HepG2 (cell line): ENCODE data around the gene ANKRD53. TPM values are rescaled to one million over a fixed set of nuclear protein-coding genes. Genes with fewer than 3 reads are reported as not detected.
A peak's percentile ranks its signal among the peaks of the same experiment; 100 is the strongest.

Source experiments
- ATAC-seq: fragments of 200-7000 bp; cut with Tn5 transposase; 3 replicates; pipeline ENCODE4 v1.9.1; 2020; ENCODE audit warnings: mild to moderate bottlenecking, moderate library complexity
- BruUV-seq: library from RNA; stranded (reverse); fragments of 400-500 nt; replicated peaks from 2 replicates; lab custom pipeline; 2021; lab: Mats Ljungman, UMichigan
- CTCF ChIA-PET: fragments of 300-600 bp; formaldehyde crosslinking; extraction: SDS; loops from one replicate; lab custom pipeline; 2021; ENCODE audit warnings: low total read pairs, inconsistent platforms, low intra/inter-chr PET ratio; lab: Yijun Ruan, JAX
- POLR2A ChIA-PET: fragments of 350-600 bp; sonication (Branson Sonifier 250); formaldehyde crosslinking; loops from one replicate; lab custom pipeline; 2020; ENCODE audit warnings: antibody characterized with exemption, inconsistent platforms; lab: Yijun Ruan, JAX
- DNase-seq: peaks from one replicate; pipeline ENCODE4 v3.0.0-alpha.2; 2015; ENCODE audit warnings: low spot score
- FAIRE-seq: peaks from 3 replicates; lab custom pipeline; 2011; peaks lifted over from hg19 to GRCh38; lab: Jason Lieb, UNC
- H2AFZ ChIP-seq: one replicate; pipeline ENCODE4 v1.6.1; 2011; ENCODE audit warnings: low read length, inconsistent platforms
- H3K27ac ChIP-seq: fragments of 300-600 bp; 3 replicates; pipeline ENCODE4 v1.8.0; 2011; ENCODE audit warnings: mixed run types, mild to moderate bottlenecking, mixed read lengths, low read length, inconsistent platforms; ENCODE audit not compliant: insufficient read depth; ENCODE audit errors: extremely low read length
- H3K27me3 ChIP-seq, 2 experiments: fragments of 200-600 bp in 1 of 2; 2 replicates in 1 of 2; 3 replicates in 1 of 2; pipeline versions ENCODE4 v1.6.0 to v1.8.0; 2011; ENCODE audit warnings: low read length in 2 of 2, mild to moderate bottlenecking in 2 of 2, moderate library complexity in 2 of 2, inconsistent platforms in 1 of 2; ENCODE audit not compliant: insufficient read depth in 2 of 2, control insufficient read depth in 1 of 2
- H3K36me3 ChIP-seq, 2 experiments: fragments of 200-600 bp in 1 of 2; replicated peaks in 1 of 2; 2 replicates in 1 of 2; 3 replicates in 1 of 2; pipeline versions ENCODE4 v1.5.1 to v1.8.0; 2011; ENCODE audit warnings: low read length in 2 of 2, inconsistent platforms in 1 of 2; ENCODE audit not compliant: insufficient read depth in 2 of 2, control insufficient read depth in 1 of 2
- H3K4me1 ChIP-seq: 2 replicates; pipeline ENCODE4 v1.5.1; 2012; ENCODE audit warnings: low read length, inconsistent platforms; ENCODE audit not compliant: insufficient read depth
- H3K4me2 ChIP-seq: 2 replicates; pipeline ENCODE4 v1.6.0; 2011; ENCODE audit warnings: low read depth, low read length, inconsistent platforms
- H3K4me3 ChIP-seq, 3 experiments: fragments of 200-600 bp in 1 of 3; sonication (generic), shearing (Covaris generic) in 1 of 3; replicated peaks in 1 of 3; 2 replicates each; pipeline ENCODE4 v1.5.1; 2011 to 2016; ENCODE audit warnings: low read length in 3 of 3, inconsistent platforms in 2 of 3, low read depth in 2 of 3, mild to moderate bottlenecking in 2 of 3, control low read depth in 1 of 3, mixed read lengths in 1 of 3; ENCODE audit not compliant: insufficient read depth in 1 of 3
- H3K79me2 ChIP-seq: one replicate; pipeline ENCODE4 v1.6.1; 2011; ENCODE audit warnings: low read length, inconsistent platforms; ENCODE audit not compliant: insufficient read depth
- H3K9ac ChIP-seq: 2 replicates; pipeline ENCODE4 v1.6.0; 2011; ENCODE audit warnings: mild to moderate bottlenecking, low read depth, low read length, inconsistent platforms; ENCODE audit not compliant: insufficient read depth
- H3K9me3 ChIP-seq: 2 replicates; pipeline ENCODE4 v1.5.1; 2012; ENCODE audit warnings: mild to moderate bottlenecking, low read length
- H4K20me1 ChIP-seq: 2 replicates; pipeline ENCODE4 v1.6.0; 2011; ENCODE audit warnings: inconsistent platforms, mild to moderate bottlenecking, low read length, moderate library complexity; ENCODE audit not compliant: insufficient read depth
- ATM ChIP-seq: fragments of 450-650 bp; IDR thresholded peaks from 2 replicates; pipeline ENCODE4 v1.7.1; 2017; ENCODE audit warnings: mild to moderate bottlenecking, borderline replicate concordance
- ETV5 ChIP-seq: IDR thresholded peaks from 2 replicates; pipeline ENCODE4 v1.6.1; 2018; ENCODE audit warnings: missing biosample characterization, missing genetic modification reagents, inconsistent platforms, borderline replicate concordance
- POGZ ChIP-seq: sonication (generic); formaldehyde crosslinking; IDR thresholded peaks from 2 replicates; pipeline ENCODE4 v1.4.0; 2020; ENCODE audit warnings: mild to moderate bottlenecking, missing genetic modification reagents
- SAFB2 ChIP-seq: sonication (generic); formaldehyde crosslinking; IDR thresholded peaks from 2 replicates; pipeline ENCODE4 v1.5.1; 2020; ENCODE audit warnings: missing genetic modification reagents, low read depth, mild to moderate bottlenecking, borderline replicate concordance
- SMAD9 ChIP-seq: sonication (generic); formaldehyde crosslinking; IDR thresholded peaks from 2 replicates; pipeline ENCODE4 v1.5.1; 2020; ENCODE audit warnings: mild to moderate bottlenecking, missing genetic modification reagents
- SPEN ChIP-seq: sonication (generic); formaldehyde crosslinking; IDR thresholded peaks from 2 replicates; pipeline ENCODE4 v1.5.1; 2020; ENCODE audit warnings: low read depth, mild to moderate bottlenecking, missing genetic modification reagents
- TAF1 ChIP-seq: sonication (generic); formaldehyde crosslinking; IDR thresholded peaks from 2 replicates; pipeline ENCODE4 v1.4.0; 2020; ENCODE audit warnings: missing genetic modification reagents
- ZFP82 ChIP-seq: sonication (generic); formaldehyde crosslinking; IDR thresholded peaks from 2 replicates; pipeline ENCODE4 v1.5.1; 2020; ENCODE audit warnings: mild to moderate bottlenecking, missing genetic modification reagents, borderline replicate concordance
- ZFY ChIP-seq: sonication (generic); formaldehyde crosslinking; IDR thresholded peaks from 2 replicates; pipeline ENCODE4 v1.4.0; 2020; ENCODE audit warnings: missing genetic modification reagents
- ZNF773 ChIP-seq: sonication (generic); formaldehyde crosslinking; IDR thresholded peaks from 2 replicates; pipeline ENCODE4 v1.4.0; 2020; ENCODE audit warnings: missing genetic modification reagents, borderline replicate concordance
- ZNF850 ChIP-seq: sonication (generic); formaldehyde crosslinking; conservative IDR thresholded peaks from 2 replicates; pipeline ENCODE4 v1.9.0; 2021; ENCODE audit warnings: mild to moderate bottlenecking, missing genetic modification reagents
- WGBS: methylation state at CpG from one replicate; pipeline ENCODE4 v1.1.6; 2017; ENCODE audit warnings: low lambda C conversion rate; 5-methylcytosine and 5-hydroxymethylcytosine counted together
- in situ Hi-C: cut with HindIII; loops from 2 replicates; pipeline ENCODE4 v1.10.0; 2017; ENCODE audit warnings: low pct_unique_long_range_greater_than_20kb; ENCODE audit not compliant: extremely low pct_ligation_motif_present
- intact Hi-C: fragments of 100-400 bp; cut with micrococcal nuclease; formaldehyde crosslinking; loops from one replicate; pipeline ENCODE4 v1.10.0; 2022; ENCODE audit not compliant: unreplicated experiment
- polyA plus RNA-seq, 8 experiments: library from polyadenylated mRNA; depleted of rRNA in 3 of 8; stranded (reverse) in 7 of 8; unstranded in 1 of 8; fragments of >200 nt; fragmentation: Illumina TruSeq in 4 of 8; extraction: Trizol in 4 of 8; gene quantifications; 2 replicates each; pipeline versions ENCODE4 v1.2.1 to v1.2.3, GENCODE V29; 2011 to 2016; ENCODE audit warnings: low read depth in 4 of 8, missing spikeins in 1 of 8, mixed read lengths in 1 of 8; ENCODE audit not compliant: insufficient read depth in 1 of 8
- total RNA-seq, 5 experiments: library from RNA; depleted of rRNA; stranded (reverse); fragments of >200 nt; fragmentation: Illumina TruSeq; extraction: Trizol; gene quantifications; 2 replicates each; pipeline ENCODE4 v1.2.3, GENCODE V29; 2016; ENCODE audit warnings: low read depth in 1 of 5
- TF ChIP-seq, protein P1 (sequence below): sonication (generic); formaldehyde crosslinking; IDR thresholded peaks from one replicate; pipeline ENCODE4 v1.5.1; 2020; ENCODE audit warnings: mild to moderate bottlenecking, missing genetic modification reagents; ENCODE audit errors: not compliant biosample characterization
- TF ChIP-seq, protein P2 (sequence below): sonication (generic); formaldehyde crosslinking; IDR thresholded peaks from 2 replicates; pipeline ENCODE4 v1.8.1; 2023; ENCODE audit warnings: mild to moderate bottlenecking, missing genetic modification reagents

Gene ANKRD53
- total and polyA plus RNA-seq, 2 of the 13 experiments (the other 11 are each of a cell fraction or from before 2014, with no cell fraction given): 0.15 TPM; not detected in 1

DNA sequence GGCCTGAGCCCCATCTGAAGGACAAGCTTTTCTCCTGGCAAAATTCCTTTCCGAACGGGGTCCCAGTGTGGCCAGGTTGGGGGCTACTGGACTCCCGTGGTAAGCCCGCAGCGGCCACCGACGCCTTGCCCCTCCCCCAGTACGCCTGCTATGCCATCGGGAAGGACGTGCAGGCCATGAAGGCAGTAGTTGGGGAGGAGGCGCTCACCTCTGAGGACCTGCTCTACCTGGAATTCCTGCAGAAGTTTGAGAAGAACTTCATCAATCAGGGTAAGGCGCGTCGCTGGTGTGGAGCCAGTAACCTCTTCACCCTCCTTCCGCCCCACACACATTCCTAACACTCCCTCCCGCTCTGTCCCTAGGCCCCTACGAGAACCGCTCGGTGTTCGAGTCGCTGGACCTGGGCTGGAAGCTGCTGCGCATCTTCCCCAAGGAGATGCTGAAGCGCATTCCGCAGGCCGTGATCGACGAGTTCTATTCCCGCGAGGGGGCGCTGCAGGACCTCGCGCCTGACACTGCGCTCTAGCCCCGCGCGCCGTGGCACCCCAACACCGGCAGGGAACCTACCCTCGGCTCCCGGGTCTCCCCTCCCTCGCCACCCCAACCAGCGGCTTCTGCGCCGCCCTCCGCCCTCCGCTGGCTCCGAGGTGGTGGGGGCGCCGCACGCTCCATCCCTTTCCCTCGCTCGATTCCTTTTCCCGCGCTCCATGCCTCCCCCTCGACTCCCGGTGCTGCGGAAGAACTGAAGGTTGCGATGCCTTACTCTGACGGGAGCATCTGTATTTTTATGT lies 13.6 kb upstream of the ANKRD53 start:
- in situ Hi-C loops: no loop called here
- Histone ChIP-seq H3K27ac (no peak overlapping the region), H3K36me3 (no peaks in the 10 kb centered on the region), H3K27me3 (no peaks in the 10 kb centered on the region; a peak in 2 of 5 replicates), H2AFZ (no peak overlapping the region), H3K79me2 (no peaks in the 10 kb centered on the region), H3K9me3 (no peaks in the 10 kb centered on the region), H3K4me3 (peak overlapping the region; percentile 41 to 62 (median 54); a peak in 5 of 6 replicates), H4K20me1 (no peaks in the 10 kb centered on the region), H3K9ac (no peak overlapping the region), H3K4me1 (0 out of 2 replicates have a peak, but pooled peaks cover 5% of the 10 kb centered on the region), H3K4me2 (peak overlapping the region; percentile 65)
- FAIRE-seq: peak; percentile 26
- CTCF ChIA-PET: interaction anchor here (1.2 to 2.9 kb wide), 3 partner anchors 12 to 36 kb away, joined by 8 to 34 read pairs (median 9); partner anchors contain the start of genes ANKRD53 and TEX261
- peak; percentile 81 for ATAC-seq
- BruUV-seq: no TSS peak
- intact Hi-C loops: loop anchor here (1.0 kb wide), 1 partner anchor 13 kb away; no protein-coding TSS in a partner anchor
- POLR2A ChIA-PET: no interaction called here
- 52% methylated on average over 47 of the region's 59 CpGs for WGBS
- peak; percentile 22 for DNase-seq
- TF ChIP-seq, protein P1, sequence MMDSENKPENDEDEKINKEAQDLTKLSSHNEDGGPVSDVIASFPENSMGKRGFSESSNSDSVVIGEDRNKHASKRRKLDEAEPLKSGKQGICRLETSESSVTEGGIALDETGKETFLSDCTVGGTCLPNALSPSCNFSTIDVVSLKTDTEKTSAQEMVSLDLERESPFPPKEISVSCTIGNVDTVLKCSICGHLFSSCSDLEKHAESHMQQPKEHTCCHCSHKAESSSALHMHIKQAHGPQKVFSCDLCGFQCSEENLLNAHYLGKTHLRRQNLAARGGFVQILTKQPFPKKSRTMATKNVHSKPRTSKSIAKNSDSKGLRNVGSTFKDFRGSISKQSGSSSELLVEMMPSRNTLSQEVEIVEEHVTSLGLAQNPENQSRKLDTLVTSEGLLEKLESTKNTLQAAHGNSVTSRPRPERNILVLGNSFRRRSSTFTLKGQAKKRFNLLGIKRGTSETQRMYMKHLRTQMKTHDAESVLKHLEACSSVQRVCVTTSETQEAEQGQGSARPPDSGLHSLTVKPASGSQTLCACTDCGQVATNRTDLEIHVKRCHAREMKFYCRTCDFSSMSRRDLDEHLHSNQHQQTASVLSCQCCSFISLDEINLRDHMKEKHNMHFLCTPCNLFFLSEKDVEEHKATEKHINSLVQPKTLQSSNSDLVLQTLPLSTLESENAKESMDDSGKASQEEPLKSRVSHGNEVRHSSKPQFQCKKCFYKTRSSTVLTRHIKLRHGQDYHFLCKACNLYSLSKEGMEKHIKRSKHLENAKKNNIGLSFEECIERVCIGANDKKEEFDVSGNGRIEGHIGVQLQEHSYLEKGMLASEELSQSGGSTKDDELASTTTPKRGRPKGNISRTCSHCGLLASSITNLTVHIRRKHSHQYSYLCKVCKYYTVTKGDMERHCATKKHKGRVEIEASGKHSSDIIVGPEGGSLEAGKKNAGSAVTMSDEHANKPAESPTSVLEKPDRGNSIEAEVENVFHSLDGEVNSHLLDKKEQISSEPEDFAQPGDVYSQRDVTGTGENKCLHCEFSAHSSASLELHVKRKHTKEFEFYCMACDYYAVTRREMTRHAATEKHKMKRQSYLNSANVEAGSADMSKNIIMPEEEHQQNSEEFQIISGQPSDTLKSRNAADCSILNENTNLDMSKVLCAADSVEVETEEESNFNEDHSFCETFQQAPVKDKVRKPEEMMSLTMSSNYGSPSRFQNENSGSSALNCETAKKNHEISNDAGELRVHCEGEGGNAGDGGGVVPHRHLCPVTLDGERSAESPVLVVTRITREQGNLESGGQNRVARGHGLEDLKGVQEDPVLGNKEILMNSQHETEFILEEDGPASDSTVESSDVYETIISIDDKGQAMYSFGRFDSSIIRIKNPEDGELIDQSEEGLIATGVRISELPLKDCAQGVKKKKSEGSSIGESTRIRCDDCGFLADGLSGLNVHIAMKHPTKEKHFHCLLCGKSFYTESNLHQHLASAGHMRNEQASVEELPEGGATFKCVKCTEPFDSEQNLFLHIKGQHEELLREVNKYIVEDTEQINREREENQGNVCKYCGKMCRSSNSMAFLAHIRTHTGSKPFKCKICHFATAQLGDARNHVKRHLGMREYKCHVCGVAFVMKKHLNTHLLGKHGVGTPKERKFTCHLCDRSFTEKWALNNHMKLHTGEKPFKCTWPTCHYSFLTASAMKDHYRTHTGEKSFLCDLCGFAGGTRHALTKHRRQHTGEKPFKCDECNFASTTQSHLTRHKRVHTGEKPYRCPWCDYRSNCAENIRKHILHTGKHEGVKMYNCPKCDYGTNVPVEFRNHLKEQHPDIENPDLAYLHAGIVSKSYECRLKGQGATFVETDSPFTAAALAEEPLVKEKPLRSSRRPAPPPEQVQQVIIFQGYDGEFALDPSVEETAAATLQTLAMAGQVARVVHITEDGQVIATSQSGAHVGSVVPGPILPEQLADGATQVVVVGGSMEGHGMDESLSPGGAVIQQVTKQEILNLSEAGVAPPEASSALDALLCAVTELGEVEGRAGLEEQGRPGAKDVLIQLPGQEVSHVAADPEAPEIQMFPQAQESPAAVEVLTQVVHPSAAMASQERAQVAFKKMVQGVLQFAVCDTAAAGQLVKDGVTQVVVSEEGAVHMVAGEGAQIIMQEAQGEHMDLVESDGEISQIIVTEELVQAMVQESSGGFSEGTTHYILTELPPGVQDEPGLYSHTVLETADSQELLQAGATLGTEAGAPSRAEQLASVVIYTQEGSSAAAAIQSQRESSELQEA (CRISPR knock-in tag): no peak
- TF ChIP-seq ZFY (CRISPR knock-in tag) (peak; percentile 35; the same call in 1 of the 2 replicates), POGZ (CRISPR knock-in tag) (no peak), ETV5 (peak; percentile 20; the same call in 1 of the 2 replicates), TAF1 (CRISPR knock-in tag) (no peak), ZFP82 (CRISPR knock-in tag) (no peak), ATM (no peak), ZNF850 (CRISPR knock-in tag) (no peak), ZNF773 (no peak), SMAD9 (CRISPR knock-in tag) (no peak), SAFB2 (CRISPR knock-in tag) (peak; percentile 66; the same call in 1 of the 2 replicates), SPEN (CRISPR knock-in tag) (peak; percentile 56; the same call in 1 of the 2 replicates)
- TF ChIP-seq, protein P2, sequence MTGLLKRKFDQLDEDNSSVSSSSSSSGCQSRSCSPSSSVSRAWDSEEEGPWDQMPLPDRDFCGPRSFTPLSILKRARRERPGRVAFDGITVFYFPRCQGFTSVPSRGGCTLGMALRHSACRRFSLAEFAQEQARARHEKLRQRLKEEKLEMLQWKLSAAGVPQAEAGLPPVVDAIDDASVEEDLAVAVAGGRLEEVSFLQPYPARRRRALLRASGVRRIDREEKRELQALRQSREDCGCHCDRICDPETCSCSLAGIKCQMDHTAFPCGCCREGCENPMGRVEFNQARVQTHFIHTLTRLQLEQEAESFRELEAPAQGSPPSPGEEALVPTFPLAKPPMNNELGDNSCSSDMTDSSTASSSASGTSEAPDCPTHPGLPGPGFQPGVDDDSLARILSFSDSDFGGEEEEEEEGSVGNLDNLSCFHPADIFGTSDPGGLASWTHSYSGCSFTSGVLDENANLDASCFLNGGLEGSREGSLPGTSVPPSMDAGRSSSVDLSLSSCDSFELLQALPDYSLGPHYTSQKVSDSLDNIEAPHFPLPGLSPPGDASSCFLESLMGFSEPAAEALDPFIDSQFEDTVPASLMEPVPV: peak; percentile 5; the same call in 1 of the 2 replicates
